HTR-8/SVneo (cell line): ENCODE data around the gene BBS5.
"Not testable (repeated sequence)": the region's sequence is repeated elsewhere in the genome, so short reads cannot be mapped to it uniquely, and the experiment has no call there.

Experiments used
- DNase-seq: peaks from one replicate; pipeline ENCODE4 v3.0.0; 2011; ENCODE audit warnings: low spot score, mixed read lengths; ENCODE audit not compliant: insufficient read length
- FAIRE-seq: peaks from 2 replicates; lab custom pipeline; 2011; peaks lifted over from hg19 to GRCh38; lab: Jason Lieb, UNC

Gene BBS5

DNA sequence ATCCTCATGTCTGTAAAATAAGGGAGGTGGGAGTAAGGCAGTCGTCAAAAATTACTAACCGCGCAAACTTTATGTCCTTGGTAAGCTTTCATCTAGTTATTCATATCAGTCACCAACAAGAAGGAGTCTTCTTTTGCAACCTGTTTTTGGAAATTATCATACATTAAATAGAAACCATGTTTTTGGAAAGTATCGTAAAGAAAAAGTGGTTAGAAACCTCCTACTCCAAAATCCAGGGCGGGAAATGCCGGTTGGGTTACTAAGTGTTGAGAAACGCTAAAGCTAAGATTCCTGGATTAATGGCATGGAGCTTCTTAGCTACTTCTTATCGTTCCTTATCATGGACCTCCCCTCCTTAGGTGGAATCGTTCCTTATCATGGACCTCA, 778 bp downstream of the BBS5 start:
- no peak for FAIRE-seq

DNA sequence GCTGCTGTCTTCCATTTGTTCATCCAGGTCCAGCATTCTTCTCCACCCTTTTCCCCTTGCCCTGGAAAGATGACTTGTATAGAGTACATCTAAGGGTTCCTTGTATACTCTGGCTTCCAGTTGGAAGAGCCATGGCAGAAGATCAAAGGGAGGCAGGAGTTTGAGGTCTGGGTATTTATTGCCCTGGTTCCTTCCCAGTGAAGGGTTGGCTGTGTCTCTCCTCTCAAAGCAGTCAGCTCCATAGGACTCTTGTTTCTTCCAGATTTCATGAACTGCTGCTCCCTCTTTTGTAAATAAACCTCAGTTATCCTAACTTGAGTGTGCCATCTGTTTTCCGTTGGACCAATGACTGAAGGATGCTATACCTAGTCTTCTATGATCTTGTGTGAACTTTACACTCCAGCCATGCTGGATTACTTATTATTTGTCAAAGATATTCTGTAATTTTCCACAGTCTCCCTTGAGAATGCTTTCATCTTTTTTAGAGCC, 6.4 kb downstream of the BBS5 start:
- no peak for DNase-seq
- no peak for FAIRE-seq

More for the DNA sequence above, 778 bp downstream of the BBS5 start:
- DNase-seq: no peak

DNA sequence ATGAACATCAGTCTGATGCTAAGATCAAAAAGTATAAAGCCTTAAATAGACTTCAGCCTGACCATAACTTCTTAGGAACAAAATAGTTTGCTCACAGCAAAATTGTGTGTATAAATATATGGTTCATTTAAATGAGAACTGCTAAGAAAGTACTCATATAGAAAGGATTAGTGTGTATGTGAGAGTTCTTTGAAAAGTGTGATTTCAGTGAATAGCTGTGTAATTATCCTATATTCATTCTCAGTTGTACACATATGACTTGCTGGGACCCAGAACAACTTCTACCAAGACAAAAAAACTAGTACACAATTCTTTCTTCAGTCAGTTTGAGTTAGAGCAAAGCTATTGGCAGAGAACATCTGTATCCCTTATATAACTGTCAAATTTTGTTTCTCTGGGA, 7.2 kb downstream of the BBS5 start:
- FAIRE-seq (no peak), DNase-seq (no peak)

DNA sequence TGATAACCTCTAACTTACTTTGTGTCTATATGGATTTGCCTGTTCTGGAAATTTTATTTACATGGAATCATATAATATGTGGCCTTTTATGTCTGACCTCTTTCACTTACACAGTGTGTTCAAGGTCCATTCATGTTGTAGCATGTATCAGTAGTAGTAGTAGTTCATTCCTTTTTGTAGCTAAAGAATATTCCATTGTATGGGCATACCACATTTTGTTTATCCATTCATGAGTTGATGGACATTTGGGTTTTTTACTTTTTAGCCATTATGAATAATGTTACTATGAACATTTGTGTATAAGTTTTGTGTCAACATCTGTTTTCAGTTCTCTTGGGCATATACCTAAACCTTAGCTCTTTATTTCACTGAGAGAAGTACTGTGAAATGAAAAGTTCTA, 11.5 kb downstream of the BBS5 start:
- DNase-seq (no peak), FAIRE-seq (no peak)

DNA sequence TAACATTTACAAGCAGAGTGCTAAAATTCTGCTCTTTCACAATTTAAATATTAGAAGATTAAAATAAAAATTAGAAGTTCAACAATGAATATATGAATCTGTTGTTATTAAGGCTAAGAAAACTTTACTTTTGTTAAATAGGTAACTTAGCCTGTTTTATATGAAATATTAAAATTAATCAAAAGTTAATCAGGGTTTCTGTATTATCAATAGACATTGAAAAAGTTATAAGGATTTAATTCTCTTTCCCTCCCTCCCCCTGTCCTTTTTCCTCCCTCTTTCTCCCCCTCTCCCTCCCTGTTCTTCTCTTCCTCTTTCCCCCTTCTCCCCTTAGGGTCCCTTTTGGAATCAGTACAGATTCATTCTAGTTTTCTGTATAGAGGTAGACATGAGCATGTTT, 12.1 kb downstream of the BBS5 start:
- DNase-seq (no peak), FAIRE-seq (no peak)

DNA sequence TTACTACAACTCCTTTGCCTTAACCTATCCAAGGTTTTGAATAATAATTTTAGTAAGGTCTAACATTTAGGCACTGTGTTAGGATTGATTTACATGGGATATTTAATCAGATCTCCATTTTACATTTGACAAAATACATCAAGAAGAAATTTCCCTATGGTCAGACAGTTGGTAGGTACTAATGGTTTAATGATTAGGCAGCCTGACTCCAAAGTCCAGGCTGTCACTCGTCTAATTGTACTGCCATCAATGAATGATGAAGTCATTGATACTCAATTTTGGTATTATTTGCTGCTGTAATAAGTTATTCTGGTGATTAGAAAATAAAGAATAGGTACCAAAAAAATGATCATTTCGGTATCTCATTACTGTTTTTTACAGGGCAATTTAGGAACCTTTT, 14.1 kb downstream of the BBS5 start:
- FAIRE-seq (no peak), DNase-seq (no peak)

DNA sequence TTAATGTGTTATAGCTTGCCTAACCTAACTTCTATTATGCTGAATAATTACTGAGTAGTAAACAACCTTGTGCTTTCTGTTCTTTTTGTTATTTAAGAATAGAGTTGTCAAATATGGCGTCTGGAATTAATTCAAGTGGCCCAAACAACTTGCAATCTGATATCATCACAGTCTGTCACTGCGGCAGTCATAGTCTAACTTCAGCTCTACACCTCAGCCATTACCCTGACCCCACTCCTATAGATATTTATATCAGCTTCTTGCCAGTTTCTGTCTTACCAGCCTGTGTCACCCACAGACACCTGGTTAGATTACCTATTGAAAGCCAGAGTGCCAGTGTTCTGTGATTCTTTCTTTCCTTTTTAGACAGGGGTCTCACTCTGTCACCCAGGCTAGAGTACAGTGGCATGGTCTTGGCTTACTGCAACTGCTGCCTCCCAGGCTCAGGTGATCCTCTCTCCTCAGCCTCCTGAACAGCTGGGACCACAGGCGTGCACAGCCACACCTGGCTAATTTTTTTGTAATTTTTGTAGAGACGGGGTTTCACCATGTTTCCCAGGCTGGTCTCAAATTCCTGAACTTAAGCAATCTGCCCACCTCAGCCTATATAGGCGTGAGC, 16.1 kb downstream of the BBS5 start:
- no peak for DNase-seq
- no peak for FAIRE-seq

DNA sequence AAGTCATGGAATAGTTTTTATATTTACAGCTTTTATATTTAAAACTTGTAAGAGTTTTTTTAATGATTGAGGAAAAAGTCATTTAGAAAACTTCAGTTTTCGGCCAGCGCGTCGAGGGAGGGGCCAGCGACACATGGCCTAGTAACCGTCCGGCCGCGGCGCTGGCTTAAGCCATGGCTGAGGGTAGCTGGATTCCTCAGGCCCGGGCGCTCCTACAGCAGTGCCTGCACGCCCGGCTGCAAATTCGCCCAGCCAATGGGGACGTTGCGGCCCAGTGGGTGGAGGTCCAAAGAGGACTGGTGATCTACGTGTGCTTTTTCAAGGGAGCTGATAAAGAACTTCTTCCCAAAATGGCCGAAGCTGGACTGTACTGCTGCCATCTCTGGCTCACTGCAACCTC, 25.4 kb downstream of the BBS5 start:
- FAIRE-seq (peak; percentile 51), DNase-seq (no peak)

DNA sequence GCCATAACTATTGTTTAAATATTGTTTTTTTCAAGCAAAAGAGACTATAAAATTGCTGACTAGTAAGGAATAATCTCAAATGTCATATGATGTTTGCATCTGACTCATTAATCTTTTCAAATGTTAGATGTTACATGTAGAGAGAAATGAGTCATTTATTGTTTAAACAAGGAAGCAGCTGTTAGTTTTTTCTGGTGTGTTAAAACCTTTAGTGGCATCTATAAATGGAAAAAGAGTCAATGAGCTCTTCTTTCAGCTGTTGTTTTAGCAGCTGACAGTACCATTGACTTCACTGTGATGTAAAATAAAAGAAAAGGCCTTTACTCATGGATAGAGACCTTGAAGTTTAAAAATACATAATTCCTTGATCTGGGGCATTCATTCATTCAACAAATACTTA, 28.4 kb downstream of the BBS5 start:
- FAIRE-seq (no peak), DNase-seq (peak; percentile 55)

DNA sequence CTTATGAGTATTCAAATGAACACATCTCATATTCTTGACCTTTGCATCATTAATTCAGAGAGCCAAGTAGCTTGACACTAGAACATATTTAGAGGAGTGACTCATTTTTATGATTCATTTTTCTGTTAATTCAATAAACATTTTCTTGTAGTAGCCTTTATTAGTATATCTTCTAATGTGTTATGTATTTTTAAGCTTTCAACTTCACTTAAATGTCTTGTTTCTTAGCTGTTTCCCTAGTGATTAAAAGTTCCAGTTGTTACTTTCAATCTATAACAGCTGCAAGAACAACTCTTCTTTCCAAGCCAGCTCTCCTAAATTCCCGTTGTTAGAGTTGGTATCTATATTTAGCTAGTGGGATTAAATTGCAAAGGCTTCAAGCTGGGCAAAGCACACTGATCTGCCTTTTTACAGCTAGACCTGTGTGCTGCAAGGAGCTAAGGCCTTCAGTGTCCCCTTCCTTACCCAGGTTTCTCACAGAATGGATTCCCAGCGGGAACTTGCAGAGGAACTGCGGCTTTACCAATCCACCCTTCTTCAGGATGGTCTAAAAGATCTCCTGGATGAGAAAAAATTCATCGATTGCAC, 30.1 kb downstream of the BBS5 start, which contains the start of gene KLHL41:
Gene KLHL41, plus strand, starts transcription at position 405 of the 588 bp plus-strand sequence. Its CDS starts 77 bp downstream, at position 482.
- FAIRE-seq (no peak), DNase-seq (no peak)

DNA sequence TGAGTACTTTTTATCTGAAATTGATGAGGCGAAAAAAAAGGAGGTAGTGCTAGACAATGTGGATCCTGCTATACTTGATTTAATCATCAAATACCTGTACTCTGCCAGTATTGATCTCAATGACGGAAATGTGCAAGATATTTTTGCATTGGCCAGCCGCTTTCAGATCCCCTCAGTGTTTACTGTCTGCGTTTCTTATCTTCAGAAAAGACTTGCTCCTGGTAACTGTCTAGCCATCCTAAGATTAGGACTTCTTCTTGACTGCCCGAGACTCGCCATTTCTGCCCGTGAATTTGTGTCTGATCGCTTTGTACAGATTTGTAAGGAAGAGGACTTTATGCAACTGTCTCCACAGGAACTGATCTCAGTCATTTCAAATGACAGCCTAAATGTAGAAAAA, 30.7 kb downstream of the BBS5 start:
- DNase-seq (no peak), FAIRE-seq (no peak)

DNA sequence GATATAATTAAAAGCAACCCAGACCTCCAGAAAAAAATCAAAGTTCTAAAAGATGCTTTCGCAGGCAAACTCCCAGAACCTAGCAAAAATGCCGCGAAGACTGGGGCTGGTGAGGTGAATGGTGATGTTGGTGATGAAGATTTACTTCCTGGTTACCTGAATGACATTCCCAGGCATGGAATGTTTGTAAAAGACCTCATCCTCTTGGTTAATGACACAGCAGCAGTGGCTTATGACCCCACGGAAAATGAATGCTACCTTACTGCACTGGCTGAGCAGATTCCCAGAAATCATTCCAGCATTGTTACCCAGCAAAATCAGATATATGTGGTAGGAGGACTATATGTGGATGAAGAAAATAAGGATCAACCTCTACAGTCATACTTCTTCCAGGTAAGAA, 31.2 kb downstream of the BBS5 start:
- FAIRE-seq: no peak
- DNase-seq: no peak

DNA sequence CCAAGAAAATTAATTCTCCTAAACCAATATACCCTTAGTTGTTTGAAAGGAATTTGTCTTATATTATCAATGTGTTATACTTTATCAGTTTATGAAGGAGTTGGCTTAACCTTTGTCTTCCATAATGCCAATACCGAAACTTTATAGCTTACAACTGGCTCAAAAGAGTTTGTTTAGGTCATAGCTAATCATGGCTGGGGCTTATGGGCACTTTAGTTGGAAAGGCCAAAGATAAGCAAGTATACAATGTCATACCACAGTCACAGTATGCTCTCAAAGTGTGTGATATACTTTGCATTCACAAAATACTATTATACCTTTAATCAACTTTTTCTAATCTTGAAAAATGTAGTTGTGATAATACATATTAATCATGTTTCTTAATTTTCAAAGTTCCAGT, 32.5 kb downstream of the BBS5 start:
- FAIRE-seq: no peak

DNA sequence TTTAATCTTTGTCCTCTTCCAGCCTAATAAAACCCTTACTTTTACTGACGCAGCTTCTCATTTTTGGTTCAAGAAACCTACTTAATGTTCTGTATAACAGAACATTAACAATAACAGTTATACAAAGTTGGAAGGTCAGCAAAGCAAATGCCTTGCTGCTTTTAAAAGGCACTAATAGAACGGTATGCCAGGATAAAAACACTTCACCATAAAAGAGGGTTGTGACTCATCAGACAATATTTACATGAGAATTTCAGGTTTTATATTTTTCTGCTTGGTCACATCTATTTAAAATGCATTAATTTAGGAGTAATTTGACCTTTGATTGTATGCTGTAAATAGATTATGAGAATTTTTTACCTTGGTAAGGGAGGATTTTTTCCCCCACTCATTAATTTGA, 33.2 kb downstream of the BBS5 start:
- FAIRE-seq (no peak), DNase-seq (no peak)

More for the DNA sequence above, 32.5 kb downstream of the BBS5 start:
- DNase-seq: no peak

DNA sequence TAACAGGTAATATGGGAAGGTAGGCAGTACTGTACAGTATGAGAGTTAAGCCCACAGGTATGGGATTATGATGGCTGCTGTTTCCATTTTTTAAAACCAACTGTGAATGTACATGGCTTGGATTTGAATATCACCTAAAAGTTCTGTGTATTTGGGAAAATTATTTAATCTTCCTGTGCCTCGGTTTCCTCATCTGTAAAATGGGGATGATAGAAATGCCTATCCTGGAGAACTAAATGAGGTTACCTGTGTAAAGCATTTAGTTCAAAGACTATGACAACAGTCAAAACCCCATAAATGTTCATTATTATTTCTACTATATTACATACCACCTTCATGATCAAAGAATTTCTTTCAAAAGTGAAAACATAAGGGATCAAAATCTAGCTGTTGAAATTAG, 33.8 kb downstream of the BBS5 start:
- DNase-seq: no peak
- no peak for FAIRE-seq

DNA sequence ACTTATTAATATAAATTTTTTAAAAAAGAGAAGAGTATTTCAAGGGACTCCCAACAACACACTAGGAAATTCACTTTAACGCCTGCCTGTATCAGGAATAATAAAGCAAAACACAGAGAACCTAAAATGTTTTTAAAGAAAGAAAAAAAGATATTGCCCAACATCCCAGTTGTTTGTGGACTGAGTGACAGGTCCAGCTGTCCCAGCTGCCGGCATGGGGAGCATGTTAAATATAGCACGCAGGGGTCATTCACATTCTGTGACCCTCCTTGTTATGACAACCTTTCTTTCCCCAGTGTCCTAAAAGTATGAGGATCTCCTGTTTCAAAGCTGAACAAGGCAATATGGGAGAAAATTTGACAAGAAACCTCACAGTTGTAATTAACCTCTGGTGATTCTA, 34.6 kb downstream of the BBS5 start:
- FAIRE-seq (no peak), DNase-seq (no peak)

DNA sequence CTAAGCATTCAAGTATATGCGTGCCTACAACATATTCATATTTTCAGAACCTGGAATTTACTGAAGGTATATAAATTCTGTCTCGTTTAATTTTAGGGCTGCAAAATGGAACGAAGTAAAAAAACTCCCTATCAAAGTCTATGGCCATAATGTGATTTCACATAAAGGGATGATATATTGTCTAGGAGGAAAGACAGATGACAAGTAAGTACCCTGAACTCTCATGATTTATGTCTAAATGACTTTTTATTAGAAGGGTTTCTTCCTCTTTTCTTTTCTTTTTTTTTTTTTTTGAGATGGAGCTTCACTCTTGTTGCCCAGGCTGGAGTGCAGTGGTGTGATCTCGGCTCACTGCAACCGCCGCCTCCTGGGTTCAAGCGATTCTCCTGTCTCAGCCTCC, 35.5 kb downstream of the BBS5 start:
- DNase-seq, FAIRE-seq: not testable (repeated sequence)

DNA sequence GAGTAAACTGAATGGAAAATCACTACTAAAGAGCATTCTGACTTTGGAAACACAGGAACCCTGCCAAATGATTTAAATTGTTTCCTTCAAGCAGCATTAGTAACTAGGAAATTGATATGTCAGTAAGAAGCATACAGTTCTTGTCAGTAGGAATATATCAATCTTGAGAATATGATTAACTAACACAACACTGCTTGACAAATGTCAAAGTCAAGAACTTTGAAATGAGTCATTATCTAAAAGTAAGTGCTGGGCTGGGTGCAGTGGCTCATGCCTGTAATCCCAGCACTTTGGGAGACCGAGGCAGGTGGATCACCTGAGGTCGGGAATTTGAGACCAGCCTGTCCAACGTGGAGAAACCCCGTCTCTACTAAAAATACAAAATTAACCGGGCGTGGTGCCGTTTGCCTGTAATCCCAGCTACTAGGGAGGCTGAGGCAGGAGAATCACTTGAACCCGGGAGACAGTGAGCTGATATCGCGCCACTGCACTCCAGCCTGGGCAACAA, 37.2 kb downstream of the BBS5 start:
- not testable (repeated sequence) for DNase-seq, FAIRE-seq

DNA sequence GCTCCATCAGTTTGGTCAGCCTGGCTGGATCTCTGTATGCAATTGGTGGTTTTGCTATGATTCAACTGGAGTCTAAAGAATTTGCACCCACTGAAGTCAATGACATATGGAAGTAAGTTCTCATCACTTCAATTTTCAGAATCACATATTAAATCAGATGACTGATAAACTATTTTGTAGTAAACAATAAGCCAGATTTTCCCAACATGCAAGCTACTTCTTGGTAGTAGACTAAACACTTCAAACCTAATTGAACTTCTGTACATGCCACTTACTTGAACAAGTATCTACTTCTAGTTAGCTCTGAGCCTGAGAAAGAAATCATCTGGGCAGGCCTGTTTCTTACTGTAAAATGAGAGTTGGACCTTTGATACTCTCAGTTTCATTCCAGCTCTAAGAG, 41.6 kb downstream of the BBS5 start:
- FAIRE-seq (no peak), DNase-seq (no peak)

DNA sequence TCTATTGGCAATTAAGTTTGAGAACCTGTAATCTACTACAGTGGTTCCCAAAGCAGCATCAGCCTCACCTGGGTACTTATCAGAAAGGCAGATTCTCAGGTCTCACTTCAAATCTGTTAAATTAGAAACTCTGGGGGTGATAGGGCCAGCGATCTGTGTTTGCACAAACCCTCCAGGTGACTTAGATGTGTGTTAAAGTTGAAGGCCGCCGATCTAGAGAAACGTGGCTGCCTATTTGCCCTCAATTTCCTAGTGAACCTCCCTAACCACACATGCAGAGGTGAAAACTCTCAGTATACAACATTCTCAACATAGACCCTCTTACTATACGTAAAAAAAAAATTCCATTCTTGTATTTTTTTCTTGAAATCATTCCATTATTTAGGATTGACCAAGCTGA, 44.4 kb downstream of the BBS5 start:
- DNase-seq: no peak
- no peak for FAIRE-seq

DNA sequence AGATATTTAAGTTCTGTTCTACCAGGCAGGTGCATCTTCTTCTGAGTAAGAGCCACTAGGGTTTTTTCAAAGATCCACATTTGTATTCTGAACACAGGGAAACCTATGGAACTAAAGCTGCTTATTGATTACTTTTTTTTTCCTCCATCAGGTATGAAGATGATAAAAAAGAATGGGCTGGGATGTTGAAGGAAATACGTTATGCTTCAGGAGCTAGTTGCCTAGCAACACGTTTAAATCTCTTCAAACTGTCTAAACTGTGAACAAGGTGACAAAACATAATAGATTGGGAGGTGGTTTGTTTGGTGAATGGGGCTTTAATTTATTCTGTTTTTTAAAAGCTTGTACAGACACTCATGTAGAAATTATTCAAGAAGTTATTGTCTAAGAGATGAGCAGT, 46.1 kb downstream of the BBS5 start:
- DNase-seq (no peak), FAIRE-seq (no peak)

DNA sequence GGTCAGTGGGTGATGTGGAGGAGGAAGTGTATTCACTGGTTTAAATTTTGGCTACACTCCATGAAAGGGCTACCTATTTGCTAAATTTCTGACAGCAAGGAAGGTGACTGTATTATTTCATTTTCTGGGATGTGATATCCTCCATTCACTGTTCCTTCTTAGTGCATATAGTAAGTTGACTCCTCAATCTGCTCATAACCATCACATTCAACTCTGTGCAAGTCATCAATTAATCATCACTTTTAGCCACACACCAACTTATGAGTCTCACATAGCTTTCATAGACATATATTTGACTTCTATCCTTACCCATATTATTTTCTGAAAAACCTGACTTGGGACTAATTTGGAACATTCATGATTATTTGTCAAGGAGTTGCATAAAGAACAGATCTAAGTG, 47.2 kb downstream of the BBS5 start:
- DNase-seq: no peak
- FAIRE-seq: no peak
